Pancreas (tissue), 10 donors: Measurements from ENCODE around the gene LSAMP. TPM values are rescaled to one million over a fixed set of nuclear protein-coding genes. Genes with fewer than 3 reads are reported as not detected.

ENCODE experiments used
- ATAC-seq, 4 donors: fragments of 200-7000 bp; cut with Tn5 transposase; one replicate each; pipeline versions ENCODE4 v1.8.0 to v1.9.1; 2020; ENCODE audit warnings: mild to moderate bottlenecking in 4 of 4, moderate library complexity in 4 of 4
- DNase-seq, 6 donors: peaks; one replicate each; pipeline ENCODE4 v3.0.0-alpha.2; 2020
- FAIRE-seq: peaks from 2 replicates; lab custom pipeline; 2012; peaks lifted over from hg19 to GRCh38; lab: Jason Lieb, UNC
- H3K27ac ChIP-seq, 4 donors: fragments of 200-600 bp; sonication (generic); 1 replicate in 3 of 4; 2 replicates in 1 of 4; pipeline versions ENCODE4 v1.5.0 to v1.8.0; 2020
- H3K27me3 ChIP-seq, 4 donors: fragments of 200-600 bp; one replicate each; pipeline ENCODE4 v1.8.0; 2021
- H3K36me3 ChIP-seq, 3 donors: fragments of 200-600 bp; sonication (generic) in 1 of 3; one replicate each; pipeline versions ENCODE4 v1.5.0 to v1.8.0; 2020 to 2021
- H3K4me1 ChIP-seq, 3 donors: fragments of 200-600 bp; one replicate each; pipeline ENCODE4 v1.8.0; 2021
- H3K4me3 ChIP-seq, 4 donors: fragments of 200-600 bp; sonication (generic) in 2 of 4; one replicate each; pipeline versions ENCODE4 v1.5.0 to v1.8.0; 2020 to 2021
- H3K9me3 ChIP-seq, 4 donors: fragments of 200-600 bp; one replicate each; pipeline ENCODE4 v1.8.0; 2021
- WGBS, 2 donors: extraction: QIAGEN DNeasy Blood & Tissue Kit; methylation state at CpG; one replicate each; pipeline ENCODE4 v1.1.7; 2013; 5-methylcytosine and 5-hydroxymethylcytosine counted together
- intact Hi-C, 3 donors: fragments of 100-400 bp; cut with DNase I; formaldehyde crosslinking; loops; one replicate each; pipeline versions ENCODE4 v1.11.1 to v1.14.2; 2022
- polyA plus RNA-seq, 2 donors: library from polyadenylated mRNA; stranded (reverse); fragments of 200-250 nt; gene quantifications; one replicate each; pipeline ENCODE4 v1.2.3, GENCODE V29; 2013
- total RNA-seq, 6 donors: library from RNA; stranded (reverse); fragmentation: NEBNext Ultra II Directional in 4 of 6; extraction: Animal tissue kit (Norgen Biotek cat#: 25700) in 4 of 6; gene quantifications; one replicate each; pipeline versions ENCODE4 v1.2.1 to v1.2.4, GENCODE V29; 2021 to 2023
- TF ChIP-seq, protein P1 (sequence below), 4 donors: fragments of 200-600 bp; sonication (generic) in 3 of 4; IDR thresholded peaks; one replicate each; pipeline versions ENCODE4 v1.5.0 to v1.8.0; 2021; ENCODE audit warnings: antibody characterized with exemption in 4 of 4
- donor health status: healthy with polysubstance abuse.
- donor health status: DM: no; HTN: no; CAD: no; lungs with moderate emphysema.
- donor health status: DM: no; HTN: no; CAD: no.
- donor health status: control.
- donor health status: control.
- donor health status: Bipolar disorder and iron deficiency.
- donor health status: DM: yes; HTN: yes; CAD: no.
- donor health status: DM: no; HTN: no; CAD: no.
- donor health status: DM: no; HTN: no; CAD: no.
- donor health status: DM: yes; HTN: yes; CAD: no.

The LSAMP gene
- total and polyA plus RNA-seq, 8 donors: 0.51 to 5.5 (median 1.5) TPM

DNA sequence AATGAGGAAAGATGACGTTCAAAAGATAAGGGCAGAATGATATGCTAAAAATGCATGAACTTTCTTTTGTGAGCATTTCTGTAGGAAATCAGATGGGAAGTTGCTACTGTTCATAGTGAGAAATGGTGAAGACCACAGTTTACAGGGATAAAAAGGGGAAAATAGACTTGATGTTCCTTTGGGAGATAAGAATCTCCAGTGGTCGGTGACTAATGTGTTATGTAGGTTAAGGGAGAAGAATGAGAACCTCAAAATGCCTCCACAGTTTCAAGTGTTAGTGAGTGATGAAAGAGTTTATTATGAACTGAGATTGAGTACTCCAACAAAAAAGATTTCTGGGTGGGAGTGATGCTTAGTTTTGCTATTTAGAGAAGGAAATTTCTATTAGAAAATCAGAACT lies 247.2 kb downstream of the LSAMP start:
- H3K27ac ChIP-seq: no peak overlapping the region
- intact Hi-C loops: no loop called here
- H3K27me3 ChIP-seq: no peaks in the 10 kb centered on the region
- no peak overlapping the region for H3K4me3 ChIP-seq
- TF ChIP-seq, protein P1, sequence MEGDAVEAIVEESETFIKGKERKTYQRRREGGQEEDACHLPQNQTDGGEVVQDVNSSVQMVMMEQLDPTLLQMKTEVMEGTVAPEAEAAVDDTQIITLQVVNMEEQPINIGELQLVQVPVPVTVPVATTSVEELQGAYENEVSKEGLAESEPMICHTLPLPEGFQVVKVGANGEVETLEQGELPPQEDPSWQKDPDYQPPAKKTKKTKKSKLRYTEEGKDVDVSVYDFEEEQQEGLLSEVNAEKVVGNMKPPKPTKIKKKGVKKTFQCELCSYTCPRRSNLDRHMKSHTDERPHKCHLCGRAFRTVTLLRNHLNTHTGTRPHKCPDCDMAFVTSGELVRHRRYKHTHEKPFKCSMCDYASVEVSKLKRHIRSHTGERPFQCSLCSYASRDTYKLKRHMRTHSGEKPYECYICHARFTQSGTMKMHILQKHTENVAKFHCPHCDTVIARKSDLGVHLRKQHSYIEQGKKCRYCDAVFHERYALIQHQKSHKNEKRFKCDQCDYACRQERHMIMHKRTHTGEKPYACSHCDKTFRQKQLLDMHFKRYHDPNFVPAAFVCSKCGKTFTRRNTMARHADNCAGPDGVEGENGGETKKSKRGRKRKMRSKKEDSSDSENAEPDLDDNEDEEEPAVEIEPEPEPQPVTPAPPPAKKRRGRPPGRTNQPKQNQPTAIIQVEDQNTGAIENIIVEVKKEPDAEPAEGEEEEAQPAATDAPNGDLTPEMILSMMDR (IDR thresholded peaks at IDR 0.05): no peak
- DNase-seq: no peak
- no peaks in the 10 kb centered on the region for H3K9me3 ChIP-seq
- no peak for FAIRE-seq
- no peaks in the 10 kb centered on the region for H3K36me3 ChIP-seq
- ATAC-seq: no peak
- WGBS, 2 donors: 35 to 48% methylated on average over 2 of the region's 2 CpGs
- H3K4me1 ChIP-seq: no peaks in the 10 kb centered on the region

- 65 to 69% methylated on average over 1 of the region's 1 CpG for WGBS, 2 donors
- no peak overlapping the region for H3K4me3 ChIP-seq
- ATAC-seq (no peak), FAIRE-seq (no peak), DNase-seq (no peak)
- H3K27ac ChIP-seq: no peak overlapping the region
- TF ChIP-seq, protein P1 (IDR thresholded peaks at IDR 0.05): no peak
- no peaks in the 10 kb centered on the region for H3K9me3 ChIP-seq
- intact Hi-C loops: no loop called here
- H3K4me1 ChIP-seq: no peaks in the 10 kb centered on the region
- no peaks in the 10 kb centered on the region for H3K27me3 ChIP-seq
- no peaks in the 10 kb centered on the region for H3K36me3 ChIP-seq
Measured at GRCh38 chr3:116192464-116192863, 252.8 kb downstream of the LSAMP start.

DNA sequence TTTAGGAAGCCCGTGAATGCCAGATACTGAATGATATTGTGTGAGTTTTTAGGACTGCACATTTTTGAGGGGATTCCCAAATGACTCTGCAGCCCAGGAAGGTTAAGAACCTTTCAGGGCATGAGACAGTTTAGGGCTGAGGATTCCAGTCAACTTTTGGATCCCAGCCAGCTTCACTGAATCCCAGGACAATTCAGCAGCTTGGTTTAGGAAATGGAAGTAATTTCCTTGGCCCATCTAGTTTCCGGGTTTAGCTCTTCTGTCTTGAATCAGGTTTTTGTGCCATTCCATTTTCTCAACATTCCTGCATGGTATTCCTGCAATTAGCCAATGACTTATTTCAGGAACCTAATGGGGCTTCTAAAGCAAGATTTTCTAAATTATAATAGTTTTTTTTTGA lies 253.9 kb downstream of the LSAMP start:
- WGBS, 2 donors: 65 to 70% methylated on average over 2 of the region's 2 CpGs
- H3K9me3 ChIP-seq: no peaks in the 10 kb centered on the region
- intact Hi-C loops: no loop called here
- no peaks in the 10 kb centered on the region for H3K27me3 ChIP-seq
- H3K4me3 ChIP-seq: no peak overlapping the region
- no peak for FAIRE-seq
- no peaks in the 10 kb centered on the region for H3K4me1 ChIP-seq
- DNase-seq: no peak
- no peak for ATAC-seq
- H3K27ac ChIP-seq: no peak overlapping the region
- TF ChIP-seq, protein P1 (IDR thresholded peaks at IDR 0.05): no peak
- no peaks in the 10 kb centered on the region for H3K36me3 ChIP-seq

- Histone ChIP-seq H3K27me3 (no peaks in the 10 kb centered on the region), H3K36me3 (no peaks in the 10 kb centered on the region), H3K27ac (no peak overlapping the region), H3K4me3 (no peak overlapping the region), H3K4me1 (no peaks in the 10 kb centered on the region), H3K9me3 (no peaks in the 10 kb centered on the region)
- intact Hi-C loops: no loop called here
- 45 to 59% methylated on average over 3 of the region's 3 CpGs for WGBS, 2 donors
- no peak for FAIRE-seq
- TF ChIP-seq, protein P1 (IDR thresholded peaks at IDR 0.05): no peak
- no peak for ATAC-seq
- DNase-seq: no peak
Measured at GRCh38 chr3:116190095-116190494, 255.2 kb downstream of the LSAMP start.

DNA sequence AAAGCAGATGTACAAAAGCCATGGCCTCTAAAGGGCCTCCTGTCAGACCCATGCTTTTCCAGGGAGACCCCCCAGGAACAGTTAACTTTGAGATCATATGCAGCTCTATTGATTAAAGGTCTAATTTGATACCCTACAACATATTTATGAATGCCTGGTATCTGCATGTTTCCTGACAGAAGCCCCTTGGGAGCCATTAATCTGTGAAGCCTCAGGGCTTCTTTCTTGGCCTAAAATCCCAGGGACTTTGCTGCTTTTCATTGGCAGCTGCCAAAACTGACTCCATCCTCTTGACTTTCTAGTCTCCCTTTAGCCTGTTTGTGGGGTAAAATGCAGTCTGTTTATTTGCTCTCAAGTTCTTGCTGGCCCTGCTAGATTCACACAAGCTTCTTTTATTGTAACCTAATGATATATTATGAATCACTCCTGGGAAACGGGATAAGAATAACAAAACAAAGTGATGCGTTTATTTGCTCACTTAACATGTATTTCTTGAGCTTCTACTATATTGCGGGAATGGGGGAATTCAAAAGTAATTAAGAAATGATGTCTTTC lies 257.0 kb downstream of the LSAMP start:
- Histone ChIP-seq H3K27ac (no peak overlapping the region), H3K4me1 (no peaks in the 10 kb centered on the region), H3K9me3 (no peaks in the 10 kb centered on the region), H3K36me3 (no peaks in the 10 kb centered on the region), H3K4me3 (no peak overlapping the region), H3K27me3 (no peaks in the 10 kb centered on the region)
- WGBS, 2 donors: 65 to 75% methylated on average over 3 of the region's 3 CpGs
- no peak for FAIRE-seq
- TF ChIP-seq, protein P1 (IDR thresholded peaks at IDR 0.05): no peak
- no peak for DNase-seq
- intact Hi-C loops: no loop called here
- no peak for ATAC-seq
